Astrocyte of the cerebellum (primary cell): ENCODE data around the gene MPZL1.

ENCODE experiments used
- DNase-seq: peaks from one replicate; pipeline ENCODE4 v3.0.0-alpha.2; 2011; ENCODE audit warnings: low read depth
- H3K4me3 ChIP-seq: 2 replicates; pipeline ENCODE4 v1.5.1; 2011; ENCODE audit warnings: mild to moderate bottlenecking, low read depth, low read length, moderate library complexity
- in situ Hi-C: cut with HindIII; loops from 2 replicates; pipeline ENCODE4 v1.10.0; 2017; ENCODE audit warnings: low sequenced_read_pairs
- TF ChIP-seq, protein P1 (sequence below): IDR thresholded peaks from 2 replicates; pipeline ENCODE4 v1.5.1; 2012; ENCODE audit warnings: low read length, low read depth, moderate library complexity, mild to moderate bottlenecking; ENCODE audit errors: missing control alignments

MPZL1 gene

DNA sequence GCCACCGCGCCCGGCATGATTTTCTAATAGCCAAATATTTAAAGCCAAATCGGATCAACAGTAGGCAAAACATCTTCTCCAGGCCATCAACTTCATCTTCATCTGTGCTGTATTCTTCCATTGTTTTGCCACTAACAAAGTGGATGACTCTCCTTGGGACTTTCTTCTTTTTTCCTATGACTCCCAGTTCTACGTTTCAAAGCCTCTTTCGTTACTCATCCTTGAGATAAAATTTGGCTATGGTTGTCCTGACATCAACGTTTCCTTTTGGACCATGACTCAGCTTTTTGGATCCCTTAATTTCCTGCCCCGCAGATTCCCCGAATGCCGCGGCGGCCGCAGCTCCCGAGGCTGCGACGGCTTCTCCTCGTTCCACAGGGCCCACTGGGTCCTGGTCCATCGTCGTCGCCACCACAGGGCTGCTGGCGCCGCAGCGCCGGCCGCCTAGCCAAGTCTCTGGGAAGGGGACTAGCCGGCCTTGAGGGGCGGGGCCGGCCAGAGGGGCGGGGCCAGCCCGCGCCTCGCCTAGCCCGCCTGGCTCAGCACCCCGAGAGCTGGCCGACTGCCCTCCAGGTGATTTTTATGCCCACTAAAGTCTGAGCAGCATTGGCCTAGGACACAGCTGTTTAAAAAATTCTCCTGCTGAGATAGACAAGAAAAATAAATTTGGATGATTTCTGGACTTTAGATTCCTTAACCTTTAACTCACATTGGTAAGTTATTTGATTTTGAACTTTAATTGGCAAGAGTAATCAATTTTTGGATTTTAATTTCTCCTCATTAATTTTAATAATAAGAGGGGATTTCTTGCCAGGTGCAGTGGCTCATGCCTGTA, 98.3 kb downstream of the MPZL1 start:
- DNase-seq = peak; percentile 85
- in situ Hi-C loops = no loop called here
- peak overlapping the region; percentile 2 for H3K4me3 ChIP-seq
- TF ChIP-seq, protein P1, sequence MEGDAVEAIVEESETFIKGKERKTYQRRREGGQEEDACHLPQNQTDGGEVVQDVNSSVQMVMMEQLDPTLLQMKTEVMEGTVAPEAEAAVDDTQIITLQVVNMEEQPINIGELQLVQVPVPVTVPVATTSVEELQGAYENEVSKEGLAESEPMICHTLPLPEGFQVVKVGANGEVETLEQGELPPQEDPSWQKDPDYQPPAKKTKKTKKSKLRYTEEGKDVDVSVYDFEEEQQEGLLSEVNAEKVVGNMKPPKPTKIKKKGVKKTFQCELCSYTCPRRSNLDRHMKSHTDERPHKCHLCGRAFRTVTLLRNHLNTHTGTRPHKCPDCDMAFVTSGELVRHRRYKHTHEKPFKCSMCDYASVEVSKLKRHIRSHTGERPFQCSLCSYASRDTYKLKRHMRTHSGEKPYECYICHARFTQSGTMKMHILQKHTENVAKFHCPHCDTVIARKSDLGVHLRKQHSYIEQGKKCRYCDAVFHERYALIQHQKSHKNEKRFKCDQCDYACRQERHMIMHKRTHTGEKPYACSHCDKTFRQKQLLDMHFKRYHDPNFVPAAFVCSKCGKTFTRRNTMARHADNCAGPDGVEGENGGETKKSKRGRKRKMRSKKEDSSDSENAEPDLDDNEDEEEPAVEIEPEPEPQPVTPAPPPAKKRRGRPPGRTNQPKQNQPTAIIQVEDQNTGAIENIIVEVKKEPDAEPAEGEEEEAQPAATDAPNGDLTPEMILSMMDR = no peak

DNA sequence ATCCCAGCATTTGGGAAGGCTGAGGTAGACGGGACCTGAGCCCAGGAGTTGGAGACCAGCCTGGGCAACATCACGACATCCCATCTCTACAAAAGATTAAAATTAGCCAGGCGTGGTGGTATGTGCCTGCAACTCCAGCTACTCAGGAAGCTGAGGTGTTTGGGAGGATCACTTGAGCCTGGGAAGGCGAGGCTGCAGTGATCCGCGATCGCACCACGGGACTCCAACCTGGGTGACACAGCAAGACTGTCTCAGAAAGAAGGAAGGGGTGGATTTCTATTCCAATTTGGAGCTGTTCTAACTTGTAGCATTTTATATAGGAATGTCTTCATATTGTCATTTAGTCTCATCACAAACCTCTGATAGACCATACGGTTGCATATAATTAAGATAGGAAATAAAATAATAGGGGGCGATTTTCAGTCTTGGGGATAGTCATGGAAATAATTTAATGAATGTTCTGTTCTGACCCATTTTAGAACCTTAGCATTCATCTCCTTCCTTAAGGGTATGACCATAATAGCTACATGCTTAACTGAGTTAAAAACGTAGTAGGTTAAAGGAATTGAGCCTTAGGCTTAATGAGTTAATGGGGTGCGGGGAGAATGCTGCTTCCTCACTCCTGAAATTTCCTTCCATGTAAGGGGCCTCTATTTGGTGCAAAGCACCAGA, 99.0 kb downstream of the MPZL1 start:
- no peak for DNase-seq
- TF ChIP-seq, protein P1 = no peak
- in situ Hi-C loops = no loop called here
- H3K4me3 ChIP-seq = no peak overlapping the region

DNA sequence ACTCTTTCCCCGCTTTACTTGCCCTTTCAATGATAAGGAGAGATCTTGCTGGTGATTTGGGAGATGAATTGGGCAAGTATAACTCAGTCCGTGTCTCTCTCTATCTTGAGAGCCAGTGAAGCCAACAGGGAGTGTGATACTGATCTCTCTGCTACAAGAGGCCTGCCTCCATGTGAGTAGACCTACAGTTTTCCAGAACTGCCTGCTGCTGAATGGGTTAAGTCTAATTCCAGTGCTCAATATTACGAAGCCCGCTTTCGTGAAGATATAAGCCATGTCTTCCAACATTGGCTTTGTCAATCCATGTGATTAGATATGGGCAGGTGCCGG, 99.5 kb downstream of the MPZL1 start:
- no peak overlapping the region for H3K4me3 ChIP-seq
- TF ChIP-seq, protein P1 = no peak
- in situ Hi-C loops = no loop called here
- no peak for DNase-seq

DNA sequence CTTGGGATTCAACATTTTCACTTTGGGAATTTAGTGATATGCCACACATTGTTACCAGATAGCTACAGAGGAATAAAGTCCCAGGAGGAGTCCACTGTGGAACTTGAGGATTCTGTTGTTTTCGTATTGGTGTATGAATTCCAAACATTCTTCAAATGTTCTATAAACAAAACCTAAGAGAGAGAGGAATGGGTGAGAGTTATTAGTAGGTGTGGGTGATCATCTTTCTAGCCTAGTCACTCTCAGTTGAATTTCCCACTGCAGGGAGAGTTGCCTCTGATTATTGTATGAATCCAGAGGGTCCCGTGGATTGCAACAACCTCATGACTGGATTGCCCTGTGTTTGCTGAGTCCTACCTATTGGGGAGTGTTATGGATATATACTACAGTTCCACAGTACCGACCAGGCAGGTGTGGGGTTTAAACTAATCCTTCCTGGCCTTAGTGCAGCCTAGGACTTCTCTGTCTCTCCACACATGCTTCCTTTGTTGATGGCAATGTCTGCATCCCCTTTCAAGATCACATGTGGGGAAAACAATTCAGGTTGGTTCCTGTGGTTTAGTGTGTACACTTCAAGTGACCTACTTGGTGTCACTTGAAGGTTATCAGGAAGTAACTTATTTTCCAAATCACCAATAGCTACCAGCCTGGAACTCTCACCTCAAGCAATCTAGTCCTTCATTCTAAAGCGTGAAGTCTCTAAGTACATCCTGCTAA, 100.3 kb downstream of the MPZL1 start:
- H3K4me3 ChIP-seq = no peak overlapping the region
- in situ Hi-C loops = no loop called here
- DNase-seq = peak; percentile 12
- TF ChIP-seq, protein P1 = no peak

DNA sequence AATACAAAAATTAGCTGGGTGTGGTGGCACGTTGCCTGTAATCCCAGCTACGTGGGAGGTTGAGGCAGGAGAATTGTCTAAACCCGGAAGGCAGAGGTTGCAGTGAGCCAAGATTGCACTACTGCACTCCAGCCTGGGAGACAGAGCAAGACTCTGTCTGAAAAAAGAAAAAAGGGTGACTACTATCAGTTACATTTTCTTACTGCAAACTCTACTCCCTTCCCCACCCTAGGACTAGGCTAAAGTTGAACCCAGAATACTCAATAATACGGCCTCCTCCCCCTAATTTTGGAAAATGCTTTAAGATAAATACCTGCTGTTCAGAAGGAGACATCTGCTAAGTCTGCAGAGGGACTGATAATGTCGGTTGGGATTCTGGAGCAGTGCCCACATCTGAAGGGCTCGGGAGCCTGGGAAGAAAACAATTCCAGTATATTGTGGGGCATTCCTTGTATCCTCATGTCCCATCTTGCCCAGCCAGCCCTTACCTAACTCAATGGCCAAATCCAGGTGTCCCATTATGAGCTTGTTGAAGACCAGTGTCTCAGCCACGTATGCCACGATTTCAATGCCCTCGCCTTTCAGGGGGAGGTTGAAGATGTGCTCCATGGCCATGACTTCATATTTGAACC, 102.5 kb downstream of the MPZL1 start:
- no peak overlapping the region for H3K4me3 ChIP-seq

More for the DNA sequence above, 102.5 kb downstream of the MPZL1 start:
- in situ Hi-C loops = no loop called here
- TF ChIP-seq, protein P1 = no peak
- DNase-seq = no peak
